GM23338 (cell line): ENCODE measurements around the gene CDK10. TPM values are rescaled to one million over a fixed set of nuclear protein-coding genes. Genes with fewer than 3 reads are reported as not detected.

Source experiments
- ATAC-seq: fragments of 200-7000 bp; cut with Tn5 transposase; 3 replicates; pipeline ENCODE4 v1.9.1; 2020
- DNase-seq: peaks from one replicate; pipeline ENCODE4 v3.0.0-alpha.2; 2015; ENCODE audit warnings: low spot score
- H2AFZ ChIP-seq: fragments of 200-600 bp; sonication (generic); 2 replicates; pipeline ENCODE4 v1.8.0; 2016; ENCODE audit warnings: antibody characterized with exemption, mild to moderate bottlenecking, moderate library complexity
- H3F3A ChIP-seq: fragments of 200-600 bp; sonication (generic); replicated peaks from 2 replicates; pipeline ENCODE4 v1.8.0; 2017; ENCODE audit warnings: antibody characterized with exemption, mixed run types, low read depth
- H3K27ac ChIP-seq: fragments of 200-600 bp; sonication (generic); 2 replicates; pipeline ENCODE4 v1.6.1; 2016; ENCODE audit warnings: low read depth
- H3K27me3 ChIP-seq: fragments of 200-600 bp; sonication (generic); 2 replicates; pipeline ENCODE4 v1.8.0; 2016; ENCODE audit warnings: mild to moderate bottlenecking, mixed run types, moderate library complexity; ENCODE audit not compliant: insufficient read depth
- H3K36me3 ChIP-seq: fragments of 200-600 bp; sonication (generic); 2 replicates; pipeline ENCODE4 v1.8.0; 2016; ENCODE audit warnings: mild to moderate bottlenecking; ENCODE audit not compliant: insufficient read depth
- H3K4me1 ChIP-seq: fragments of 200-600 bp; sonication (generic); 2 replicates; pipeline ENCODE4 v1.8.0; 2016; ENCODE audit warnings: mild to moderate bottlenecking, moderate library complexity; ENCODE audit not compliant: insufficient read depth
- H3K4me2 ChIP-seq: fragments of 200-600 bp; sonication (generic); 2 replicates; pipeline ENCODE4 v1.7.1; 2017; ENCODE audit warnings: mixed run types
- H3K4me3 ChIP-seq: fragments of 200-600 bp; sonication (generic); 2 replicates; pipeline ENCODE4 v1.6.1; 2016; ENCODE audit warnings: mixed run types
- H3K79me2 ChIP-seq: fragments of 200-600 bp; sonication (generic); replicated peaks from 2 replicates; pipeline ENCODE4 v1.8.0; 2017; ENCODE audit warnings: mild to moderate bottlenecking; ENCODE audit not compliant: insufficient read depth
- H3K9me2 ChIP-seq: fragments of 200-600 bp; sonication (generic); 2 replicates; pipeline ENCODE4 v1.8.0; 2017; ENCODE audit not compliant: insufficient read depth
- H4K20me1 ChIP-seq: fragments of 200-600 bp; sonication (generic); replicated peaks from 2 replicates; pipeline ENCODE4 v1.8.0; 2017; ENCODE audit warnings: mild to moderate bottlenecking; ENCODE audit not compliant: insufficient read depth
- H3K27ac Mint-ChIP-seq: 2 replicates; pipeline ENCODE4 v1.8.0; 2020; ENCODE audit warnings: inconsistent platforms, mild to moderate bottlenecking, moderate library complexity, mixed read lengths
- H3K27me3 Mint-ChIP-seq: 3 replicates; pipeline ENCODE4 v1.8.0; 2022; ENCODE audit warnings: low read depth, mild to moderate bottlenecking, moderate library complexity, mixed read lengths, inconsistent platforms; ENCODE audit not compliant: insufficient read depth, poor library complexity
- H3K36me3 Mint-ChIP-seq: 3 replicates; pipeline ENCODE4 v1.8.0; 2021; ENCODE audit warnings: low read depth, mild to moderate bottlenecking, inconsistent platforms, moderate library complexity, mixed read lengths
- H3K4me1 Mint-ChIP-seq: 3 replicates; pipeline ENCODE4 v1.8.0; 2020; ENCODE audit warnings: mild to moderate bottlenecking, inconsistent platforms, mixed read lengths
- H3K4me3 Mint-ChIP-seq: 3 replicates; pipeline ENCODE4 v1.8.0; 2021; ENCODE audit warnings: moderate library complexity, mild to moderate bottlenecking, inconsistent platforms, mixed read lengths
- H3K9me3 Mint-ChIP-seq: 3 replicates; pipeline ENCODE4 v1.8.0; 2020; ENCODE audit warnings: moderate library complexity, mild to moderate bottlenecking, inconsistent platforms, mixed read lengths
- CREB1 ChIP-seq: fragments of 250-450 bp; sonication (Bioruptor Pico); IDR thresholded peaks from 2 replicates; pipeline ENCODE4 v1.5.0; 2020; ENCODE audit warnings: low read depth, mild to moderate bottlenecking, moderate library complexity
- ETS1 ChIP-seq: IDR thresholded peaks from 2 replicates; pipeline ENCODE4 v1.6.1; 2016; ENCODE audit warnings: antibody characterized with exemption
- EZH2 ChIP-seq: fragments of 200-600 bp; sonication (generic); IDR thresholded peaks from one replicate; pipeline ENCODE4 v1.8.0; 2017; ENCODE audit warnings: antibody characterized with exemption, mild to moderate bottlenecking, low read depth; ENCODE audit not compliant: unreplicated experiment
- EZH2phosphoT487 ChIP-seq: fragments of 200-600 bp; sonication (generic); IDR thresholded peaks from one replicate; pipeline ENCODE4 v1.8.1; 2018; ENCODE audit warnings: antibody characterized with exemption; ENCODE audit not compliant: unreplicated experiment
- JUNB ChIP-seq: IDR thresholded peaks from one replicate; pipeline ENCODE4 v1.6.1; 2016; ENCODE audit warnings: antibody characterized with exemption; ENCODE audit not compliant: unreplicated experiment
- POLR2AphosphoS5 ChIP-seq: IDR thresholded peaks from 2 replicates; pipeline ENCODE4 v1.6.1; 2016; ENCODE audit warnings: antibody characterized with exemption, low read depth
- STAT1 ChIP-seq: IDR thresholded peaks from one replicate; pipeline ENCODE4 v1.6.1; 2016; ENCODE audit warnings: antibody characterized with exemption; ENCODE audit not compliant: unreplicated experiment
- ZNF462 ChIP-seq: fragments of 250-450 bp; sonication (Bioruptor Pico); IDR thresholded peaks from 2 replicates; pipeline ENCODE4 v1.5.0; 2020; ENCODE audit warnings: mild to moderate bottlenecking, moderate library complexity
- polyA plus RNA-seq: library from polyadenylated mRNA; unstranded; fragments of >200 nt; fragmentation: Nextera tagmentation; extraction: Ambion mirVana; gene quantifications from 2 replicates; pipeline ENCODE4 v1.2.1, GENCODE V29; 2016
- total RNA-seq: library from RNA; depleted of rRNA; stranded (reverse); fragments of >200 nt; shearing (Covaris generic); gene quantifications from 2 replicates; pipeline ENCODE4 v1.2.3, GENCODE V29; 2014

Gene CDK10
- total and polyA plus RNA-seq, 2 experiments from 2014 or later: 64.6 to 88.0 TPM

- no peaks in the 10 kb centered on the region for H3K79me2 ChIP-seq
- H3K27ac ChIP-seq: no peak overlapping the region
- TF ChIP-seq STAT1 (no peak), ETS1 (no peak), ZNF462 (CRISPR knock-in tag) (no peak), POLR2AphosphoS5 (no peak), EZH2 (no peak), CREB1 (CRISPR knock-in tag) (no peak), EZH2phosphoT487 (no peak), JUNB (no peak)
- Mint-ChIP-seq H3K4me3 (no peak overlapping the region), H3K9me3 (no peaks in the 10 kb centered on the region; the same call in 2 of the 3 replicates), H3K27me3 (peaks cover 8% of the 10 kb centered on the region), H3K36me3 (peaks cover 88% of the 10 kb centered on the region), H3K27ac (no peak overlapping the region), H3K4me1 (no peaks in the 10 kb centered on the region)
- no peak for DNase-seq
- no peak overlapping the region for H3K4me2 ChIP-seq
- H3K4me3 ChIP-seq: no peak overlapping the region
- peak; percentile 33 for ATAC-seq
- H2AFZ ChIP-seq: no peak overlapping the region
- no peaks in the 10 kb centered on the region for H3K9me2 ChIP-seq
- peaks cover 4% of the 10 kb centered on the region; the same call in 1 of the 2 replicates for H4K20me1 ChIP-seq
- H3K4me1 ChIP-seq: no peaks in the 10 kb centered on the region
- peaks cover 9% of the 10 kb centered on the region for H3F3A ChIP-seq
- no peaks in the 10 kb centered on the region for H3K27me3 ChIP-seq
- H3K36me3 ChIP-seq: peaks cover 29% of the 10 kb centered on the region; the same call in 1 of the 2 replicates
These were observed 52.2 kb downstream of the CDK10 start for GRCh38 chr16:89738538-89739317.
